Measurements from ENCODE around the gene KLF13. TPM values are rescaled to one million over a fixed set of nuclear protein-coding genes. Genes with fewer than 3 reads are reported as not detected.

Gene KLF13
- total and polyA plus RNA-seq, 7 experiments from 2014 or later = 42.4 to 256 (median 194) TPM

- Mint-ChIP-seq H3K27me3 (no peaks in the 10 kb centered on the region), H3K4me3 (peak overlapping the region; percentile 50 to 94 (median 78)), H3K27ac (peak overlapping the region; percentile 84 to 99 (median 97)), H3K36me3 (peaks cover 0 to 13% (median 0%) of the 10 kb centered on the region in 5 donors), H3K4me1 (peaks cover 87 to 100% (median 99%) of the 10 kb centered on the region in 7 donors), H3K9me3 (peaks cover 0 to 2% (median 0%) of the 10 kb centered on the region in 11 donors)
- ATAC-seq = no peak
- CTCF ChIA-PET = interaction anchor here (0.8 to 0.9 kb wide), 2 partner anchors 22 to 149 kb away, joined by 4 read pairs; no protein-coding TSS in a partner anchor
- Histone ChIP-seq H3K27me3 (ENCODE audit: control insufficient read depth in 2 of 2, insufficient read depth in 2 of 2, low read length in 2 of 2) (no peaks in the 10 kb centered on the region), H3K27ac (ENCODE audit: low read depth, low read length) (peak overlapping the region; percentile 94), H3K4me1 (ENCODE audit: control insufficient read depth in 2 of 2, insufficient read depth in 2 of 2, low read length in 2 of 2) (peaks cover 98 to 100% of the 10 kb centered on the region in 2 donors), H3K36me3 (ENCODE audit: control insufficient read depth in 2 of 3, insufficient read depth in 3 of 3, low read length in 3 of 3) (no peaks in the 10 kb centered on the region), H3K4me3 (ENCODE audit: low read length) (no peak overlapping the region), H3K9me3 (ENCODE audit: control insufficient read depth in 2 of 3, low read length in 3 of 3) (no peaks in the 10 kb centered on the region)
- no peak for DNase-seq
- intact Hi-C loops (cut with micrococcal nuclease) = no loop called here
- POLR2A ChIA-PET = interaction anchor here (0.8 to 21.3 kb wide), 8 partner anchors 9 to 127 kb away, joined by 3 to 529 read pairs (median 10); partner anchors contain the start of gene KLF13
These were observed 13.4 kb downstream of the KLF13 start for GRCh38 chr15:31340047-31340446.

- Mint-ChIP-seq H3K4me1 (peaks cover 83 to 100% (median 97%) of the 10 kb centered on the region in 7 donors), H3K36me3 (peaks cover 0 to 12% (median 0%) of the 10 kb centered on the region in 5 donors), H3K4me3 (peak overlapping the region; percentile 50 to 94 (median 78)), H3K9me3 (no peaks in the 10 kb centered on the region), H3K27me3 (no peaks in the 10 kb centered on the region), H3K27ac (peak overlapping the region; percentile 84 to 99 (median 97))
- Histone ChIP-seq H3K9me3 (ENCODE audit: control insufficient read depth in 2 of 3, low read length in 3 of 3) (no peaks in the 10 kb centered on the region), H3K36me3 (ENCODE audit: control insufficient read depth in 2 of 3, insufficient read depth in 3 of 3, low read length in 3 of 3) (no peaks in the 10 kb centered on the region), H3K4me1 (ENCODE audit: control insufficient read depth in 2 of 2, insufficient read depth in 2 of 2, low read length in 2 of 2) (peaks cover 99 to 100% of the 10 kb centered on the region in 2 donors), H3K4me3 (ENCODE audit: low read length) (no peak overlapping the region), H3K27me3 (ENCODE audit: control insufficient read depth in 2 of 2, insufficient read depth in 2 of 2, low read length in 2 of 2) (no peaks in the 10 kb centered on the region), H3K27ac (ENCODE audit: low read depth, low read length) (peak overlapping the region; percentile 94)
- ChIA-PET POLR2A (interaction anchor here (0.8 to 21.3 kb wide), 7 partner anchors 11 to 127 kb away, joined by 3 to 529 read pairs (median 9); partner anchors contain the start of gene KLF13), CTCF (interaction anchor here (0.8 to 0.9 kb wide), 2 partner anchors 21 to 149 kb away, joined by 4 read pairs; no protein-coding TSS in a partner anchor)
- intact Hi-C loops (cut with micrococcal nuclease) = no loop called here
- DNase-seq = peak in 1 of 9 donors; percentile 42
- ATAC-seq = no peak
These were observed 14.0 kb downstream of the KLF13 start for GRCh38 chr15:31340592-31340991.

GRCh38 chr15:31341071-31341470 lies 14.4 kb downstream of the KLF13 start:
- DNase-seq (no peak), ATAC-seq (peak; percentile 2)
- no peaks in the 10 kb centered on the region for H3K27me3 ChIP-seq (ENCODE audit: control insufficient read depth in 2 of 2, insufficient read depth in 2 of 2, low read length in 2 of 2)
- H3K4me1 ChIP-seq (ENCODE audit: control insufficient read depth in 2 of 2, insufficient read depth in 2 of 2, low read length in 2 of 2) = peaks cover 98 to 100% of the 10 kb centered on the region in 2 donors
- CTCF ChIA-PET = interaction anchor here (0.9 to 1.9 kb wide), 3 partner anchors 140 to 148 kb away, joined by 3 to 5 read pairs (median 4); no protein-coding TSS in a partner anchor
- no peaks in the 10 kb centered on the region for H3K9me3 ChIP-seq (ENCODE audit: control insufficient read depth in 2 of 3, low read length in 3 of 3)
- H3K27ac ChIP-seq (ENCODE audit: low read depth, low read length) = peak overlapping the region; percentile 94
- H3K27ac Mint-ChIP-seq = peak overlapping the region; percentile 84 to 99 (median 97)
- peak overlapping the region; percentile 50 to 94 (median 78) for H3K4me3 Mint-ChIP-seq
- no peaks in the 10 kb centered on the region for H3K9me3 Mint-ChIP-seq
- no peak overlapping the region for H3K4me3 ChIP-seq (ENCODE audit: low read length)
- intact Hi-C loops (cut with micrococcal nuclease) = no loop called here
- H3K36me3 Mint-ChIP-seq = peaks cover 0 to 14% (median 0%) of the 10 kb centered on the region in 5 donors
- H3K4me1 Mint-ChIP-seq = peaks cover 83 to 100% (median 97%) of the 10 kb centered on the region in 7 donors
- no peaks in the 10 kb centered on the region for H3K36me3 ChIP-seq (ENCODE audit: control insufficient read depth in 2 of 3, insufficient read depth in 3 of 3, low read length in 3 of 3)
- no peaks in the 10 kb centered on the region for H3K27me3 Mint-ChIP-seq
- POLR2A ChIA-PET = interaction anchor here (0.8 to 21.3 kb wide), 6 partner anchors 12 to 128 kb away, joined by 3 to 529 read pairs (median 11); partner anchors contain the start of gene KLF13

- peak; percentile 33 for ATAC-seq
- H3K27me3 Mint-ChIP-seq = no peaks in the 10 kb centered on the region
- intact Hi-C loops (cut with micrococcal nuclease) = no loop called here
These were observed 15.0 kb downstream of the KLF13 start for GRCh38 chr15:31341496-31342195.

GRCh38 chr15:31342381-31342780 lies 15.7 kb downstream of the KLF13 start:
- intact Hi-C loops (cut with micrococcal nuclease) = no loop called here
- H3K4me1 ChIP-seq (ENCODE audit: control insufficient read depth in 2 of 2, insufficient read depth in 2 of 2, low read length in 2 of 2) = peaks cover 98 to 100% of the 10 kb centered on the region in 2 donors
- H3K27ac ChIP-seq (ENCODE audit: low read depth, low read length) = peak overlapping the region; percentile 94
- H3K9me3 Mint-ChIP-seq = no peaks in the 10 kb centered on the region
- H3K27me3 Mint-ChIP-seq = no peaks in the 10 kb centered on the region
- CTCF ChIA-PET = interaction anchor here (0.6 to 1.9 kb wide), 7 partner anchors 14 to 146 kb away, joined by 3 to 5 read pairs (median 4); no protein-coding TSS in a partner anchor
- peaks cover 0 to 20% (median 0%) of the 10 kb centered on the region in 5 donors for H3K36me3 Mint-ChIP-seq
- no peaks in the 10 kb centered on the region for H3K36me3 ChIP-seq (ENCODE audit: control insufficient read depth in 2 of 3, insufficient read depth in 3 of 3, low read length in 3 of 3)
- H3K4me1 Mint-ChIP-seq = peaks cover 82 to 100% (median 97%) of the 10 kb centered on the region in 7 donors
- peak overlapping the region; percentile 92 to 99 (median 97) for H3K27ac Mint-ChIP-seq
- DNase-seq (no peak), ATAC-seq (no peak)
- H3K4me3 Mint-ChIP-seq = peak overlapping the region; percentile 75 to 94 (median 84)
- H3K9me3 ChIP-seq (ENCODE audit: control insufficient read depth in 2 of 3, low read length in 3 of 3) = no peaks in the 10 kb centered on the region
- H3K4me3 ChIP-seq (ENCODE audit: low read length) = peak overlapping the region; percentile 42
- POLR2A ChIA-PET = interaction anchor here (0.6 to 21.3 kb wide), 8 partner anchors 8 to 500 kb away, joined by 3 to 529 read pairs (median 9); partner anchors contain the start of gene KLF13
- H3K27me3 ChIP-seq (ENCODE audit: control insufficient read depth in 2 of 2, insufficient read depth in 2 of 2, low read length in 2 of 2) = no peaks in the 10 kb centered on the region

More at GRCh38 chr15:31341496-31342195, 15.0 kb downstream of the KLF13 start:
- Mint-ChIP-seq H3K36me3 (peaks cover 0 to 19% (median 0%) of the 10 kb centered on the region in 5 donors), H3K4me1 (peaks cover 83 to 100% (median 97%) of the 10 kb centered on the region in 7 donors), H3K4me3 (peak overlapping the region; percentile 42 to 94 (median 82)), H3K9me3 (no peaks in the 10 kb centered on the region), H3K27ac (peak overlapping the region; percentile 92 to 99 (median 97))
- no peaks in the 10 kb centered on the region for H3K27me3 ChIP-seq (ENCODE audit: control insufficient read depth in 2 of 2, insufficient read depth in 2 of 2, low read length in 2 of 2)
- peak in 5 of 9 donors; percentile 55 to 63 (median 57) for DNase-seq
- peaks cover 98 to 100% of the 10 kb centered on the region in 2 donors for H3K4me1 ChIP-seq (ENCODE audit: control insufficient read depth in 2 of 2, insufficient read depth in 2 of 2, low read length in 2 of 2)
- no peaks in the 10 kb centered on the region for H3K9me3 ChIP-seq (ENCODE audit: control insufficient read depth in 2 of 3, low read length in 3 of 3)
- ChIA-PET POLR2A (interaction anchor here (0.9 to 21.3 kb wide), 8 partner anchors 8 to 110 kb away, joined by 3 to 529 read pairs (median 11); partner anchors contain the start of gene KLF13), CTCF (interaction anchor here (0.6 to 1.9 kb wide), 6 partner anchors 13 to 147 kb away, joined by 3 to 5 read pairs (median 4); no protein-coding TSS in a partner anchor)
- H3K27ac ChIP-seq (ENCODE audit: low read depth, low read length) = peak overlapping the region; percentile 94
- no peak overlapping the region for H3K4me3 ChIP-seq (ENCODE audit: low read length)
- H3K36me3 ChIP-seq (ENCODE audit: control insufficient read depth in 2 of 3, insufficient read depth in 3 of 3, low read length in 3 of 3) = no peaks in the 10 kb centered on the region

All from naive thymus-derived CD4-positive, alpha-beta T cell (primary cell).